H1 (cell line): Measurements from ENCODE around the gene MOB3B. TPM values are rescaled to one million over a fixed set of nuclear protein-coding genes. Genes with fewer than 3 reads are reported as not detected.

Experiments
- PHF8 ChIP-seq: fragments of 200-600 bp; sonication (generic); conservative IDR thresholded peaks from 2 replicates; pipeline ENCODE4 v1.7.1; 2012; ENCODE audit warnings: low read depth, mild to moderate bottlenecking, inconsistent platforms, low read length, moderate library complexity
- polyA plus RNA-seq, 7 experiments: library from polyadenylated mRNA; depleted of rRNA in 3 of 7; stranded (reverse) in 5 of 7; unstranded in 2 of 7; fragments of >200 nt in 5 of 7; fragments of 200-250 nt in 2 of 7; gene quantifications; 1 replicate in 5 of 7; 2 replicates in 1 of 7; 4 replicates in 1 of 7; pipeline versions ENCODE4 v1.2.1 to v1.2.3, GENCODE V29; 2011 to 2013; ENCODE audit warnings: missing spikeins in 2 of 7, mixed read lengths in 2 of 7
- total RNA-seq: library from RNA; stranded (reverse); fragmentation: NEBNext Ultra II Directional; extraction: Animal tissue kit (Norgen Biotek cat#: 25700); gene quantifications from 2 replicates; pipeline ENCODE4 v1.2.1, GENCODE V29; 2021
- TF ChIP-seq, protein P1 (sequence below), 3 experiments: IDR thresholded peaks; 1 replicate in 2 of 3; 2 replicates in 1 of 3; pipeline versions ENCODE4 v1.5.1 to v1.6.1; 2011; ENCODE audit warnings: low read length in 3 of 3, mild to moderate bottlenecking in 3 of 3, inconsistent platforms in 2 of 3, low read depth in 1 of 3, moderate library complexity in 1 of 3; ENCODE audit not compliant: insufficient read depth in 1 of 3; ENCODE audit errors: control extremely low read depth in 1 of 3
- TF ChIP-seq, protein P2 (sequence below): IDR thresholded peaks from 2 replicates; pipeline ENCODE4 v1.6.1; 2012; ENCODE audit warnings: low read length, inconsistent platforms

The MOB3B gene
- total and polyA plus RNA-seq, 2 of the 8 experiments (the other 6 are each of a cell fraction or from before 2014, with no cell fraction given) = 12.7 to 16.1 TPM

DNA sequence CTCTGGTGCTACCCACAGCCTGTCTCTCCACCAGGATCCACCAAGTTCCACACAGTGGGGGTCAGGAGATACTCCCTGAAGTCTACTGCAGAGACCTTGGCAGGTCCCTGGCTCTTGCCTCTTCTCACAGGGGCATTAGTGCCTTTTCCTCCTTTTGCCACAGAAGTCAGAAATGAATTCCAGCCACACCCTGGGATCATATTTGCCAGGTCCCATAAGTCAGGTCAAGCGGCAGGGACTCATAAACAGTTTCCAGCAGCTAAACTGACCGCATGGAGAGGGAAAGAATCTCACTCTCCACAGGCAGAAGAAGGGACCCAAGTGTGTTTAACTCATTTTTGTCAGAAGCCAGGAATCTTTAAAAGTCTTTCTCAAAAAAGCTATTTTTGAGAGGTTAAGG is 18.8 kb downstream of the MOB3B start (continued):
- TF ChIP-seq, protein P1, sequence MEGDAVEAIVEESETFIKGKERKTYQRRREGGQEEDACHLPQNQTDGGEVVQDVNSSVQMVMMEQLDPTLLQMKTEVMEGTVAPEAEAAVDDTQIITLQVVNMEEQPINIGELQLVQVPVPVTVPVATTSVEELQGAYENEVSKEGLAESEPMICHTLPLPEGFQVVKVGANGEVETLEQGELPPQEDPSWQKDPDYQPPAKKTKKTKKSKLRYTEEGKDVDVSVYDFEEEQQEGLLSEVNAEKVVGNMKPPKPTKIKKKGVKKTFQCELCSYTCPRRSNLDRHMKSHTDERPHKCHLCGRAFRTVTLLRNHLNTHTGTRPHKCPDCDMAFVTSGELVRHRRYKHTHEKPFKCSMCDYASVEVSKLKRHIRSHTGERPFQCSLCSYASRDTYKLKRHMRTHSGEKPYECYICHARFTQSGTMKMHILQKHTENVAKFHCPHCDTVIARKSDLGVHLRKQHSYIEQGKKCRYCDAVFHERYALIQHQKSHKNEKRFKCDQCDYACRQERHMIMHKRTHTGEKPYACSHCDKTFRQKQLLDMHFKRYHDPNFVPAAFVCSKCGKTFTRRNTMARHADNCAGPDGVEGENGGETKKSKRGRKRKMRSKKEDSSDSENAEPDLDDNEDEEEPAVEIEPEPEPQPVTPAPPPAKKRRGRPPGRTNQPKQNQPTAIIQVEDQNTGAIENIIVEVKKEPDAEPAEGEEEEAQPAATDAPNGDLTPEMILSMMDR (IDR thresholded peaks at IDR 0.05; ENCODE audit: control extremely low read depth in 1 of 3, insufficient read depth in 1 of 3, low read depth in 1 of 3, low read length in 3 of 3) = no peak
- TF ChIP-seq, protein P2, sequence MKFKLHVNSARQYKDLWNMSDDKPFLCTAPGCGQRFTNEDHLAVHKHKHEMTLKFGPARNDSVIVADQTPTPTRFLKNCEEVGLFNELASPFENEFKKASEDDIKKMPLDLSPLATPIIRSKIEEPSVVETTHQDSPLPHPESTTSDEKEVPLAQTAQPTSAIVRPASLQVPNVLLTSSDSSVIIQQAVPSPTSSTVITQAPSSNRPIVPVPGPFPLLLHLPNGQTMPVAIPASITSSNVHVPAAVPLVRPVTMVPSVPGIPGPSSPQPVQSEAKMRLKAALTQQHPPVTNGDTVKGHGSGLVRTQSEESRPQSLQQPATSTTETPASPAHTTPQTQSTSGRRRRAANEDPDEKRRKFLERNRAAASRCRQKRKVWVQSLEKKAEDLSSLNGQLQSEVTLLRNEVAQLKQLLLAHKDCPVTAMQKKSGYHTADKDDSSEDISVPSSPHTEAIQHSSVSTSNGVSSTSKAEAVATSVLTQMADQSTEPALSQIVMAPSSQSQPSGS = no peak
- no peak for TF ChIP-seq PHF8
